HL-60 (cell line): ENCODE data around the gene PTPRB.

Source experiments
- CTCF ChIP-seq: IDR thresholded peaks from one replicate; pipeline ENCODE4 v1.5.1; 2011; ENCODE audit warnings: low read length, control low read depth, inconsistent platforms; ENCODE audit not compliant: insufficient read depth
- GABPA ChIP-seq: IDR thresholded peaks from 2 replicates; pipeline ENCODE4 v1.6.1; 2012; ENCODE audit warnings: low read depth
- POLR2AphosphoS5 ChIP-seq: IDR thresholded peaks from 2 replicates; pipeline ENCODE4 v1.6.1; 2012; ENCODE audit warnings: low read depth
- REST ChIP-seq: IDR thresholded peaks from 2 replicates; pipeline ENCODE4 v1.6.1; 2012; ENCODE audit warnings: low read depth; ENCODE audit not compliant: insufficient replicate concordance
- SPI1 ChIP-seq: IDR thresholded peaks from 2 replicates; pipeline ENCODE4 v1.6.1; 2012; ENCODE audit warnings: low read depth, mild to moderate bottlenecking, borderline replicate concordance

GRCh38 chr12:70583251-70583650, 54.0 kb downstream of the PTPRB start:
- TF ChIP-seq POLR2AphosphoS5, result no peak
- no peak for TF ChIP-seq GABPA
- no peak for TF ChIP-seq SPI1
- TF ChIP-seq CTCF, result no peak
- TF ChIP-seq REST, result no peak
